Germinal center (tissue), 1 donor: ENCODE data around the gene GNLY.
"Not testable (repeated sequence)": the region's sequence is repeated elsewhere in the genome, so short reads cannot be mapped to it uniquely, and the experiment has no call there.

ENCODE experiments used
- DNase-seq: peaks from one replicate; pipeline ENCODE4 v3.0.0; 2012; ENCODE audit warnings: mixed read lengths, low spot score

Gene GNLY

GRCh38 chr2:85710687-85711577 is 16.8 kb downstream of the GNLY start:
- no peak for DNase-seq

- DNase-seq: no peak
Measured at GRCh38 chr2:85711578-85712060, 17.5 kb downstream of the GNLY start.

DNA sequence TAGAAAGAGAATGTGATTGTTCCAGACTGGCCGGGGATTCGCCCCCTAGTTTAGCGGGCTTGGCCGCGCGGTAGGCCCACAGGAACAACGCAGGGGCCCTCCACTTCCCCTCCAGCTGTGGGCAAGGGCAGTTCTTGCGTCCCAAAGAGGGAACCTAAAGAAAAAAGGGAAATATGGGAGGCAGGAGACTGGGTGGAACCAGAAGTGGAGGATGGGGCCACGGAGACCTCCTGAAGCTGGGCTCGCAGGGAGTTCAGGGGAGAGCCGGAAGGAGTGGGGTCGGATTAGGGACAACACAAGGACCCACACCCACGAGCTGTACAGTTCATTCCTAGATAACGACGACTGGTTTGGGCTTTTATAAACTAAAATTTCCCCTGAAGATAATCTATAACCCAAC is 18.2 kb downstream of the GNLY start:
- no peak for DNase-seq

- DNase-seq: no peak
Measured at GRCh38 chr2:85712849-85713612, 18.9 kb downstream of the GNLY start.

- no peak for DNase-seq
Measured at GRCh38 chr2:85713836-85714235, 19.7 kb downstream of the GNLY start.

DNA sequence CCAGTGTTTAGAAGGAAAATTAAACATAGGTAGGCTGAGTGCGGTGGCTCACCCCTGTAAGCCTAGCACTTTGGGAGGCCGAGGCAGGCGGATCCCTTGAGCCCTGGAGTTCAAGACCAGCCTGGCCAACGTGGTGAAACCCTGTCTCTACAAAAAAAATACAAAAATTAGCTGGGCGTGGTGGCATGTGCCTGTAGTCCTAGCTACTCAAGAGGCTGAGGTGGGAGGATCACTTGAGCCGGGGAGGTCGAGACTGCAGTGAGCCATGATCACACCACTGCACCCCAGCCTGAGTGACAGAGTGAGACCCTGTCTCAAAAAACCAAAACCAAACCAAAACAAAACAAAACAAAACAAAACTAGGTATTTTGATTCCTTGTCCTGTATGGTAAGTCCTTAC is 20.3 kb downstream of the GNLY start:
- DNase-seq: not testable (repeated sequence)

DNA sequence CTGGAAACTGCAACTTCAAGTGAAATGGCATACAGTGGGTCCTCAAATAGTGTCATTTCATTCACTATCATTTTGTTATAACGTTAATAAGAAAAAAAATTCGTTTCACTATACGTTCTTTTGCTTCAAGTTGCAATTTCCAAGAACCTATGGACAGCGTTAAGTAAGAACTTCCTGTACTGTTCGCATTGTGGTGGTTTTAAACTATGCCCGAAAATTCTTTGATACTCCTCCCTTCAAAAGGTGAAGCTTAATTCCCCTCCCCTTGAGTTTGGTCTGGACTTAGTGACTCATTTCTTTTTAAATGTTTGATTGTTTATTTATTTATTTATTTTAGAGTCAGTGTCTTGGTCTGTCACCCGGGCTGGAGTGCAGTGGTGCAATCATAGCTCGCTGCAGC is 20.7 kb downstream of the GNLY start:
- no peak for DNase-seq

- no peak for DNase-seq
Measured at GRCh38 chr2:85716346-85716914, 22.3 kb downstream of the GNLY start.

DNA sequence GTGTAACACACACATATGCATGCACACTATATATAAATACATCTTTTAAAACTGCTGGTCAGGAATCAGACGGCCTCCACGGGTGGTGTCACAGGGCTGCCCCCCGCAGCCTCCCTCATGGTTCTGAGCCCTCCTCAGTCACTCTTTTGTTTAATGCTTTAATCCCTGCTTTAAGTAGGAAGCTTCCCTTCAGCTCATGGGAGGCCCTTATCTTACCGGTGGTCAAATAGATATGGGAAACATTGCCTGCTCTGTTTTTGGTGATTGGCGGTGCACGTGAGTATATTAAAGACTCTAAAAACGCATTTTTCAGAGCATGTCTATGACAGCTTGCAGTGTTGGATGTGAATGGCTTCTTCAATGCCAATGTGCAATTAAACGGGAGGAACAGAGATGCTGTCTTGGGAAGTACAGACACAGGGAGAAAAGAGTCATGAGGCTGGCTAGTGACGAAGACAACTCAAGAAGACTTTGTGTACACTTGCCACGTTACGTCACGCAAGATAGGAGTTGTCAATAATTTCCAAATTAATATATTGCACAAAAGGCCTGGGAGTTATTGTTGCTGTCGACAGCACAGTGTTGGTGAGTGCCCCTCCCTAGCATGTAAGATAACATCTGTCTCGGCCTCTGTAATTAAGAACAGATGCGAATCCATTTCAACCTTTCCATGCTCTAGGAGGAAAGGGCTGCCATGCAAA is 23.3 kb downstream of the GNLY start:
- DNase-seq: no peak

DNA sequence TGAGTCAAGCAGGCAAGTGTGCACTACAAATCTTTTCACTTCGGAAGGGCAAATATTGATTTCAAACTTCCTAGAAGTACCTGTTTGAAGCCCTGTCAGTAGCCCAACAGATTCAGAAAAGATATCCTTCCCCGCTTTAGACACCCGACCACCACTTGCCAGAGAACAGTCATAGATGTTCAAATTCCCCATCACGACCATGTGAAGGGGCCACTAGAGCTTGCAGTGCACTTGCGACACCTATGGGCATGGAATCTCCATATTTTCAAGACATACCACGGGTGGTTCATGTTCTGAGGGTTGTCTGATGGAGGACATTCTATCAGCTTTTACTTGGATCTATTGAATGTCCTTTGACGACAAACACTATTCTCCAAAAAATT is 23.8 kb downstream of the GNLY start:
- no peak for DNase-seq

DNA sequence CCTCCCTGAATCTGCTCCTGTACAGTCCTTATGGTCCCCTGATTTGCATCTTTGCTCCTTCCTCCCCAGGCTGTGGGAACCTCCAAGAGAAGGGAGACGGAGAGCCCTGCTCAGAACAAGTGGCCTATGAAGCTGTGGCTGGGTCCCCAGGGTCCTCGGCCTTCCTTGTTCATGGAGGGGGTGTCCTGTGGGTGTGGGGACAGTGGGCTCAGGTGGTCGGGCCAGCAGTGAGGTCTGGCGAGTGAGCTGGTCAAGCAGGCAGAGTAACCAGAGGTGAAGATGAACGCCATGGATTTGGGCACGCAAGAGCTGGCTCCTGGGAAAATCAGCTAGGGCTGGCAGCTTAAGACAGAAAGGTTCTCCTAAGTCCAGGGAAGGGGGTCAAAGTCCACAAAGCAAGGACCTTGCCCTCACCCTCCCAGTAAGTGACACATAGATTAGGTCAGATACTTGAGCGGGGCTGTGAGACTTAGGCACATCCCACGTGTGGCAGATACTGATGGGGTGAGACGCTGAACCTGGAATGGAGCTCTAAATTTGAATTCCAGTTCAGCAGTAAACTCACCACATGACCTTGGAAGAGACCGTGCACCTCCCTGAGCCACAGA is 24.8 kb downstream of the GNLY start:
- DNase-seq: no peak

GRCh38 chr2:85719609-85720240 is 25.6 kb downstream of the GNLY start:
- DNase-seq: no peak

DNA sequence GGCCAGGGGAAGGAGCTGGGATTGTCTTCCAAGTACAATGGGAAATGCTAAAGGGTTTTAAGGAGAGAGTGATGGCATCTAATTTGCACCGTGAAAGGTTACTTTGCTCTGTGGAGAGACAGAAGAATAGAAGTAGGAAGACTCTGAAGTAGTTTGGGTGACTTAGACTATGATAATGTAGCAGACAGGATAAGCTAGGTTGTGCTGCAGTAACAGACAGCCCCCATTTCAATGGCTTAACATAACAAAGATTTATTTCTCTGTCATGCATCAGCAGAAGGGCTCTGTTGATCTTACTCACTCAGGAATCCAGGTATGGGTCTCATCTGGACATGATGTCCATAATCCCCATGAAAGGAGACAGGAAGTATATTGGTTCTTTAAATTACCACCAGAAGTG is 26.4 kb downstream of the GNLY start:
- no peak for DNase-seq

- DNase-seq: no peak
Measured at GRCh38 chr2:85721641-85722040, 27.5 kb downstream of the GNLY start.

DNA sequence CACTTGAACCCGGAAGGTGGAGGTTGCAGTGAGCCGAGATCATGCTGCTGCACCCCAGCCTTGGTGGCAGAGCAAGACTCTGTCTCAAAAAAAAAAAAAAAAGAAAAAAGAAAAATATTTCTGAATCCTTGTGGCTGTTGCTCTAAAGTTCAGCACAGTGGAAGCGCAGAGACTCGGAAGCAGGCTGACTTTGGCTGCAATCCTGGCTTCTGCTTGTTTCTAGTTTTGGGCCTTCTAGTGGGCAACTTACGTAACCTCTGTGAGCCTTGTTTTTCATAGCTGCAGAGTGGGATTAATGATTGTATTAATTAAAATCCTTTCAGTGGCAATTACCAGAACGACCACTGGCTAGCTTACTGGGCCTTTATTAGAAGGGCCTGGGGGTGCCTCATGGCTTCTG is 28.4 kb downstream of the GNLY start:
- DNase-seq: no peak

- DNase-seq: no peak
Measured at GRCh38 chr2:85723707-85724360, 29.7 kb downstream of the GNLY start.

- DNase-seq: no peak
Measured at GRCh38 chr2:85724731-85725181, 30.6 kb downstream of the GNLY start.

DNA sequence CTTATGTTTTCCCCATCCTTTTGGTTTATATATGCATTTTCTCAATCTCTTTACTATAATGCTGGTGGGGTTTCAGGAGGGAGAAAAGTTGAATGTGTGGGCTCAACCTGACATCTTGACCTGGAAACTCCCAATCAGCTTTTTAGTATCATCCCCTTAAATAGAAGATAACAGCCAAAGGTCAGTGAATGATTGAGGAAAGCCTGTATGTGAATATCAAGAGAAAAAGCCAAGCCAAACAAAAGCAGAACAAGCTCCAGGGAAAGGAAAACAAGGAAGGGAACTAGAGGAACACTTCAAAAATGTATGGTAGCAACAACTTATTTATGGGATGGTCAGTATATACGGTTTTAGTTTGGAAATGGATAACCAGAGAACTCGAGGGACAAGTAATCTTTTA is 31.3 kb downstream of the GNLY start:
- no peak for DNase-seq

- no peak for DNase-seq
Measured at GRCh38 chr2:85727798-85728197, 33.6 kb downstream of the GNLY start.

- no peak for DNase-seq
Measured at GRCh38 chr2:85728342-85728741, 34.2 kb downstream of the GNLY start.
